ENCODE data around the gene C12orf57. TPM values are rescaled to one million over a fixed set of nuclear protein-coding genes. Genes with fewer than 3 reads are reported as not detected.

Gene C12orf57
- total RNA-seq, 1 experiment from 2014 or later = 185 TPM

Other genes with a start within 250 kb of the C12orf57 start
- gene PIANP, start 243.2 kb upstream of the C12orf57 start, total RNA-seq (2014; rRNA removed) = 0.34 TPM in 1 of 2 replicates, not detected in the other
- gene COPS7A, start 220.0 kb upstream of the C12orf57 start, total RNA-seq (2014; rRNA removed) = 111 and 130 TPM in 2 replicates
- 304 and 308 TPM in 2 replicates for gene MLF2, start 190.9 kb upstream of the C12orf57 start, total RNA-seq (2014; rRNA removed)
- 244 and 318 TPM in 2 replicates for gene PTMS, start 177.7 kb upstream of the C12orf57 start, total RNA-seq (2014; rRNA removed)
- gene LAG3, start 171.5 kb upstream of the C12orf57 start, total RNA-seq (2014; rRNA removed) = 0.23 and 0.45 TPM in 2 replicates
- gene CD4, start 154.5 kb upstream of the C12orf57 start, total RNA-seq (2014; rRNA removed) = 0.92 TPM in 1 of 2 replicates, not detected in the other
- gene GPR162, start 122.2 kb upstream of the C12orf57 start, total RNA-seq (2014; rRNA removed) = 2.0 TPM in 2 replicates
- gene P3H3, start 115.6 kb upstream of the C12orf57 start, total RNA-seq (2014; rRNA removed) = 47.6 and 58.4 TPM in 2 replicates
- 2.6 and 2.8 TPM in 2 replicates for gene GNB3, start 103.1 kb upstream of the C12orf57 start, total RNA-seq (2014; rRNA removed)
- 101 and 120 TPM in 2 replicates for gene CDCA3, start 92.7 kb upstream of the C12orf57 start, total RNA-seq (2014; rRNA removed)
- gene USP5, start 91.9 kb upstream of the C12orf57 start, total RNA-seq (2014; rRNA removed) = 119 and 127 TPM in 2 replicates
- 2,020 and 2,623 TPM in 2 replicates for gene TPI1, start 76.5 kb upstream of the C12orf57 start, total RNA-seq (2014; rRNA removed)
- gene SPSB2, start 70.7 kb upstream of the C12orf57 start, total RNA-seq (2014; rRNA removed) = 9.6 and 13.0 TPM in 2 replicates
- gene LRRC23, start 39.2 kb upstream of the C12orf57 start, total RNA-seq (2014; rRNA removed) = 4.0 and 5.3 TPM in 2 replicates
- 22.7 and 26.3 TPM in 2 replicates for gene ENO2, start 29.4 kb upstream of the C12orf57 start, total RNA-seq (2014; rRNA removed)
- 15.4 and 20.0 TPM in 2 replicates for gene ATN1, start 16.1 kb upstream of the C12orf57 start, total RNA-seq (2014; rRNA removed)
- gene RNU7-1, start 206 bp upstream of the C12orf57 start, total RNA-seq (2014; rRNA removed) = not detected in 2 replicates
- not detected in 2 replicates for gene PTPN6, start 7.3 kb downstream of the C12orf57 start, total RNA-seq (2014; rRNA removed)
- 302 and 330 TPM in 2 replicates for gene PHB2, start 26.6 kb downstream of the C12orf57 start, total RNA-seq (2014; rRNA removed)
- gene EMG1, start 26.9 kb downstream of the C12orf57 start, total RNA-seq (2014; rRNA removed) = 39.1 and 61.7 TPM in 2 replicates
- 14.6 and 20.4 TPM in 2 replicates for gene LPCAT3, start 74.5 kb downstream of the C12orf57 start, total RNA-seq (2014; rRNA removed)
- 14.8 and 26.9 TPM in 2 replicates for gene C1S, start 116.7 kb downstream of the C12orf57 start, total RNA-seq (2014; rRNA removed)
- gene C1R, start 148.4 kb downstream of the C12orf57 start, total RNA-seq (2014; rRNA removed) = 63.0 and 131 TPM in 2 replicates
- 17.9 and 24.7 TPM in 2 replicates for gene C1RL, start 165.2 kb downstream of the C12orf57 start, total RNA-seq (2014; rRNA removed)
- not detected in 2 replicates for gene RBP5, start 184.9 kb downstream of the C12orf57 start, total RNA-seq (2014; rRNA removed)
- 4.0 and 4.6 TPM in 2 replicates for gene CLSTN3, start 186.3 kb downstream of the C12orf57 start, total RNA-seq (2014; rRNA removed)
- gene PEX5, start 245.7 kb downstream of the C12orf57 start, total RNA-seq (2014; rRNA removed) = 21.2 TPM in 2 replicates